GM18499 (cell line): ENCODE data around the gene SMOC1.

ENCODE experiments used
- ATAC-seq: cut with Tn5 transposase; IDR thresholded peaks from one replicate; pipeline ENCODE4 v1.9.1; 2021; ENCODE audit warnings: moderate number of reproducible peaks; ENCODE audit not compliant: insufficient read depth, unreplicated experiment

Gene SMOC1

DNA sequence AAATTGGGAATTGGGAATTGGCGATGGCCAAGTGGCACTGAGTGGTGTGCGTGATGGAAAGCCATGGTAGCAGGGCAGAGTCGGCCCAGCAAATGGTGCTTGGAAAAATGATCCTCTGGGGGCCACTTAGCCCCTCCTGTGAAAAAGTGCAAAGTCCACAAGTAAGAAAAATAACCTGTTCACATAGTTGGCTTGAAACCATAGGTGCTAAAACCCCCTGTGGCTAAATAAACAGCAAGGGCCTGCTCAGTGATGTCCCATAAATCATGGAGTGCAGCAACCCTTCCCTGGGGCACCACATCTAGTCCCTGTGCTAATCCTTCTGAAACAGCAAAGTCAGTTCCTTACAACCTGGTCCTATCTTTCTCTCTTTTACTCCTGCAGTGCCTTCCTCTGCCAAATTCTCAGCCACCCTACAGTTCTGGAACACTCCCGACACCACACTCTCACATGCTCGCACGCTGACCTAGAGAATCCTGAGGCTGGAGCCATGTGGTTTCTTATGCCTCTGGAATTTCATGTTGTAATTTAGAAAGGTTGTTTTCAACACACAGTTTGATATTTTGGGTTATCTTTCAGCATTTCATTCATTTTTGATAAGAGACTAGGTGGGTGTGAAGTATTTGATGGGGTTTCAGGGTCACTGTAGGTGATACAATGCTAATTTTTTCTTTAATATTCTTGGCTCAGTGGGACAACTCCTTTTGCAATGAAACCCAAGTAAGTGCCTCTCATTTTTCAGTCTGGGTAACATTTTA, 123.6 kb downstream of the SMOC1 start:
- ATAC-seq, result no peak

DNA sequence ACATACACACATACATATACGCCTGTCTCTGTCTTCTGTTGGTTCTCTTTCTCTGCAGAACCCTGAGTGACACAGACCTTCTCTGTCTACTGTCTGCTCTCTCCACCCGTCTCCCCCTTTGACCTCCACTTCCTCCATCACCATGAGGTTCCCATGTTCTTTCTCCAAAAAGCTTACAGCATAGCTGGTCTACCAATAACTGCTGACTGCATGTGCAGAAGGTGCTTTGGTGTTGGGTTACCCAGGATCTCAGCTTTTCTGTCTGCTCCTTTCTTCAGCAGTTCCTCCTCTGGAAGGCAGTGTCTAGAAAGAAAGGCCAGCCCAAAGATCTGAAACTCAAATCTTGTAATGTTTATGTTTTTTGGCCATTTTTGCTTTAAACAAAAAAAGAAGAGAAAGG, 125.6 kb downstream of the SMOC1 start:
- no peak for ATAC-seq

DNA sequence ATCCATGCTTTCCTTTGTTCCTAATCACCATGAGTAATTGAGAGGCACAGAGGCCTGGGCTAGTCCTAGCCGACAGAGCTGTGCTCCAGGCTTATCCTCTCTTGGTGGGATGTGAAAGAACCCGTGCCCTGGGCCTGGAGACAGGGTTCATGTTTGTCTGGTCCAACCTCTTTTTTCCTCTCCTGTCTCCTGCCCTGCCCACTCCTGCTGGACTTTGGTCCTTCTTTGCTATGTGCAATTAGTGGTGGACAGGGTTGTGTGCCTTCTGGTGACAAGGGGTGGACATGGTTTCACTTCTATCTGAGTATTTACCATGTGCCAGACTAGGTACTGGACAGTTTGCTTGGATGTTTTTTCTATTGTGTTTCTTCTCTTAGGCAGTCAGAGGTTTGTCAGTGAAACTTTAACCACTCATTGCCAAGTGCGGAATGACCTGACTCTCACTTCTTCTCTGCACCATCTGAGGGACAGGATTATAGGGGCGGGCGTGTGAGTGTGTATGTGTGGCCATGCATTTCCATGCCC, 126.1 kb downstream of the SMOC1 start:
- ATAC-seq, result no peak

DNA sequence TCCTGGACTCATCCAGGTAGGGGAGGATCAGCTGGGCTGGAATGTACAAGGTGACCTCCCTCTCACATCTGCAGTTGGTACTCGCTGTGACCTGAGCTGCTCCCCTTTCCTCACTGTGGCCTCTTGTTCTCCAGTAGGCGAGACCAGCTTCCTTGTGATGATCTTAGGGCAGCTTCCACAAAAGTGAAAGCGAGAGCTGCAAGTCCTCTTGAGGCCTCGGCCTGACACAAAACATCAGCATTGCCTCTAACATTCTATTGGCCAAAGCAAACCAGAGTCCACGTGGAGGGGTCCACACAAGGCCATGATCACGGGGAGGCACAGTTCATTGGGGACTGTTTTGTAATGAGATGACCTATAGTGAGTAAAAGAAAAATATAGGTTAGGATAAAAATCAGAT, 127.5 kb downstream of the SMOC1 start:
- no peak for ATAC-seq

DNA sequence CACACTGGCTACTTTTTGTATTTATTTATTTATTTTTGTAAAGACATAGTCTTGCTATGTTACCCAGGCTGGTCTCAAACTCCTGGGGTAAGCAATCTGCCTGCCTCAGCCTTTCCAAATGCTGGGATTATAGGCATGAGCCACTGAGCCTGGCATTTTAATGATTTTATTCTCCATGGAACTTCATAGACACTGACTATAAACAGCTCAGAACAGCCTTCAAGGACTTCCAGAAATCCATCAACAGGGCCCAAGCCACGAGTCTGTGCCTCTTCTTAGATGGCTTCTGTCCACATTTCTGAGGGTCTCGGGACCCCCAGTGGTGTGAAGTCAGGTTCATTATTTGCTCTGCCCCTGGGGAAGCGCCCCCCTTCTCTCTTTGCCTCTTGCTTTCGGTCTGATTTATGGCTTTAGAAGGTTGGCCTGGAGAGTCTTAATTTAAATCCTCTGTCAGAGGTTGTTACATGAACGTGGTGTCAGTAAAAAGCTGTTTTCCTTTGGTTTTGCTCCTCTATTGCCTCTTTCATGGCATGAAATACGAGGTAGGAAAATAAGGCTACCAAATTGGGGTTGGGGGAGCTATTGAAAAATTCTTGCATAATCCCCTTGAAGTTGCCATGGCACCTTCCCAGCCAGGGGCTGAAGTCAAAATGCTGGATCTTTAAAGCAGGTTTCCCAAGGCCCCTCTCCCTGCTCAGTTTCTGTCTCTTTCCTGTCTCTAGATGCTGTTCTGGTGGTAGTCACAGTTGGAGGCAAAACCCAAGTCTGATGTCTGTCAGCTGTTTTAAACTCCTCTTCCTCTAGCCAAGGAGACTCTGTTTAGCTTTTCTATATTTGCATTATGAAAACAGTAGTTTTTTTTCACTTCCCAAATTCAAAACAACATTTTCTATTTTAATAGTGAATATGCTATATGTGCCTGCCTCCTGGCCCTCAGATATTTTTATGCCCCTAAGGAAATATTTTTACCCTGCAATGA, 129.4 kb downstream of the SMOC1 start:
- ATAC-seq, result no peak

DNA sequence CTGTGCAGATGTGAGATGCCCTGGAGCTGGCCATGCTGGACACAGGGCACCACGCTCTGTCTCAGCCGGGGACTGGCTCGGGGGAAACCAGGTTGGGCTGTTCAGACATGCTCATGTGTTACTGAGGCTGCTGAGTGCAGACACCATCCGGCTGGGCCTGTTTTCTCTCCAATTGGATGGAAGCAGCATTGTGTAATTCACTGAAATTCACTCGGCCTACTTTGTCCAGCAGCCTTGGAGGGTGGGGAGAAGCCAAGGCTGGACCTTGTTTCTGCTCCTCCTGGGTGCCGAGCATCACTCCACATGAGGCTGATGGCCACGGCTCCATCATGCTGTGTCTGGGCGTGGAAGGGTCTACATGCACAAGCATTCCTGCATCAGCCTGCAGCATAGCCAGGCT, 130.7 kb downstream of the SMOC1 start:
- no peak for ATAC-seq

DNA sequence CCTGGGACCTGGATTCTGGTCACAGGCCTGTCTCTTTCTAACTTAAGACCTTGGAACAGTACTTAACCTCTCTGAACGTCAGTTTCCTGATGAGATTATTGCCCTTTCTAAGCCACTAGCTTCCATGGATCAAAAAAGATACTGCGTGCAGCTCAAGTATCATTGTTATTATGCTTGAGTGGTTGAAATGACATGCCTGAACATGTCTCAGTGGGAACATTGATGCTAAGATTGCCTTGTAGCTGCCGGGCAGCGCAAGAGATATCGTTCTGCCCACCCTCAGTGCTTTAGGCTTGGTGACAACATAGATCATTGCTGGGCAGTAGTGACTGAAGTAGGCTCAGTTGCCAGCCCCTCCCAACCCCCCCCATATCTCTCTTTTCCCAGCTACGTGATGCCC, 131.9 kb downstream of the SMOC1 start:
- ATAC-seq, result no peak

DNA sequence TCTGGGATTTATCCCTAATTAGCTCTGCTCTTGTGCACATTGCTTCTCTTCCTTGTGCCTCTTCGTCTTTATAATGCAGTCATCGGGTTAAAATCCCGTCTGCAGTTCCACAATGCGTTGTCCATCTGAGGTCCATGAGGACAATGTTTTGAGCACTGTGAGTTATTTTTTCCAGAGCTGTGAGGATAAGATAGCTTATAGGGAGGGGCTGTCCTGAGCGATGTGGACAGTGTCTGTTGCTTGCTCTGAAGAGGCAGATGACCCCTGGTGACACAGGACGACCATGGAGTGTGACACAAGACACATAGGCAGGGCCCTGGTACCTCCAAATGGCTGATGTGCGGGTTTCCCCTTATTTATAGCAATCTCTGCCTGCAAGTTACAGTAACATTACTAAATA, 132.5 kb downstream of the SMOC1 start:
- no peak for ATAC-seq

DNA sequence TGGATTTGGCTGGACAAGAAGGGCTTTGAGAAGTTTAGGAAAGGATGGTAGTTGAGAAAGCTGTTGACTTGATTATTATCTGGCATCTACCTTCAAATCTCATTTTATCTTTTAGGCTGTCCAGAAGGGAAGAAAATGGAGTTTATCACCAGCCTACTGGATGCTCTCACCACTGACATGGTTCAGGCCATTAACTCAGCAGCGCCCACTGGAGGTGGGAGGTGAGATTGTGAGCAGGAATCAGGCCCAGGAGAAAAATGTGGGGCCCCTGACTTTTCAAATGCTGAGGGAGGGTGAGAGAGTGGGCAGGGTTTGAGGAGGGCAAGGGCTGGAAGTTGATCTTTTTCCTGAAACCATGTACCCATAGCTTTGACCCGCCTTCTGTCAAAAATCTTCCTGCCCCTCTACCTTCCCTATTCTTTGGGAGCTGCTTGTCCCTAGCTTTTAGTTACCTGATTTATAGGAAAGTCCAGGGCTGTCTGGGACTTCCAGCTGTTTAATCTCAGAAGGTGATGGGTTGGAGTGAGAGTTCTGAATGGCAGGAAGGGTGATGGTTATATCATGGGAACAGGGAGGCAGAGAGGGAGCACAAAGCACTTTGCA, 134.2 kb downstream of the SMOC1 start:
- no peak for ATAC-seq

DNA sequence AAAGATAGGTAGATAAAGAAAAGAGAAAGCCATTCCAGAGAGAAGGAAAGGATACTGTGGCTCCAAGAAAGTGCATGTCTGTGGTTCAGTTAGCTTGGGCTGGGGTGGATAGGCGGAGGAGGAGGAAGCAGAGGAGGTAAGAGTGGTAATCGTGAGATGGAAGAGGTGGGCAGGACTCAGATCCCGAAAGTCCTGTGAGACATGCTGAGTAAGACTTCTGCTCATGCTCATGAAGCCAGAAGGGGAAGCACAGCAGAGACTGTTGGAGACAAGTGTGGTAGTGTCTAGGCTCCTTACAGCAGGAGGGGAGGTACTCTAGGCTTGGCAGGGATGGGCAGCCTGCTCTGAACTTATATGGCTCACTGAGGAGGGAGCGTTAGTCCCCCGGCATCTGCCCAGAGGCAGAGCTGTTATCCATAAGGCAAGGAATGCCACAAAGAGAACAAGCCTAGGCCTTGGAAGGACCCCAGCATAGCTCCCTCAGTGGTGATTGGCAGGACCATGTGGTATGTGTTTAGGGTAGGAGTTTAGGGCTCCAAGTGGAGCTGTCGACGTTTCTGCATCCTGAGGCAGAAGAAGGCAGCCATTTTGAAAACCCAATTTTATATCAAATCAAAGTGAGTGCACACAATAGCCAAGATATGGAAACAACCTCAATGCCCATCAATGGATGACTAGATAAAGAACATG, 135.3 kb downstream of the SMOC1 start:
- no peak for ATAC-seq

DNA sequence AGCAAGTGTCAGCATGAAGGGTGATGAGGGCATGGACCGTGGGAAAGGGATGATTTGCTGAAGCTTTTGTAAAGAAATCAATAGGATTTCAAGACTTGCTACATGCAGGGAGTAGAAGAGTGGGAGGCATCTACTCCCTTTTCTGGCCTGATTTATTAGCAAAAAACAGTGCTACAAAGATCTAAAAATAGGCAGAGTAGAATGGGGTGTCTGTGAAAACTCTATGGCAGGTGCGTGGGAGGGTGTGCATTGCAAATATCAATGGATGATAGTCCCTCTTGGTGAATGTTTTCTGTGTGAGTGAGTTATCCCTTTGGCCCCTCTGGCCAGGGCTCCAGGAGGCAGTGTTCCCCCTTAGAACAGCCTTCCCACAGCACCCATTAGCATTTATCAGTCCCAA, 139.0 kb downstream of the SMOC1 start:
- ATAC-seq, result no peak

DNA sequence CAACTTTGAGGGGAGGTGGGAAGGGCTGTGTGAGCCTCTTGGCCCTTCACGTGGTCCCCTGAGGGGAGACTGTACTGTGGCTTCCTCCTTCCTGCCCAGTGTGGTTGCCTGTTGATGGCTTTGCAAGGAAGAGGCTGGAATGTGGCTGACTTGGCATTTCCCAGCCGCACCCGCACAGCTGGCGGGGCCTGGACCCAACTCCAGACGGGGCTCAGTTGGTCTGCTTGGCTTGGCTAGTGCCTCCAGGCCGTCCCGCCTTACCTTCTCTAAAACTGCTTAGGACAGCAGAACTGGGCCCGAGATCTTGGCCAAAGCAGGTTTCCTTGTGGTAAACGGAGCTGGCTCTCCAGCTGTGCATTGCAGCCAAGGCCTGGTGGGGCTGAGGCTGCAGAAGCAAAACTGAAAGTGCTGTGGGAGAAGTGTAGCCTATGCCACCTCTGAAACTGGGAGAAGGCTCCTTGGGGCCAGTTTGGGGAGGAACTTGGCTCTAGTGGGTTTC, 139.5 kb downstream of the SMOC1 start:
- no peak for ATAC-seq

DNA sequence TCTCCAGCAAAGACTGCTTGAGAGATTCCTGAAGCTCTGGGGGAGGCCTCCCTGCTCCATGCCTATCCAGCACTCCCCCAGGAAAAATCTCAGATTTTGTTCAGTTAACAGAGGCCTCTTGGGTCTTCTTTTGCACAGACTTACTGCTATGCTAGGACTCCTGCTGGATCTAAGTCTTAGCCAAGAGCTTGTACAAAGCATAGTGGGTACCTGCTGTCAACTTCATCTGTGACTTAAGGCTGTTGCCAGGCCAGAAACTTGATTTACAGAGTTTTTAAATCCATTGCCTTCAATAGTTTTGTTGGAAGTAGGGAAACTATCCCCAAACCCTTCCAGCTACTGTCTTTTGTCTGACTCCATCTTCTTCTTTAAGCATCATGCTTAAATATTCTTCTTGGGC, 140.5 kb downstream of the SMOC1 start:
- no peak for ATAC-seq

DNA sequence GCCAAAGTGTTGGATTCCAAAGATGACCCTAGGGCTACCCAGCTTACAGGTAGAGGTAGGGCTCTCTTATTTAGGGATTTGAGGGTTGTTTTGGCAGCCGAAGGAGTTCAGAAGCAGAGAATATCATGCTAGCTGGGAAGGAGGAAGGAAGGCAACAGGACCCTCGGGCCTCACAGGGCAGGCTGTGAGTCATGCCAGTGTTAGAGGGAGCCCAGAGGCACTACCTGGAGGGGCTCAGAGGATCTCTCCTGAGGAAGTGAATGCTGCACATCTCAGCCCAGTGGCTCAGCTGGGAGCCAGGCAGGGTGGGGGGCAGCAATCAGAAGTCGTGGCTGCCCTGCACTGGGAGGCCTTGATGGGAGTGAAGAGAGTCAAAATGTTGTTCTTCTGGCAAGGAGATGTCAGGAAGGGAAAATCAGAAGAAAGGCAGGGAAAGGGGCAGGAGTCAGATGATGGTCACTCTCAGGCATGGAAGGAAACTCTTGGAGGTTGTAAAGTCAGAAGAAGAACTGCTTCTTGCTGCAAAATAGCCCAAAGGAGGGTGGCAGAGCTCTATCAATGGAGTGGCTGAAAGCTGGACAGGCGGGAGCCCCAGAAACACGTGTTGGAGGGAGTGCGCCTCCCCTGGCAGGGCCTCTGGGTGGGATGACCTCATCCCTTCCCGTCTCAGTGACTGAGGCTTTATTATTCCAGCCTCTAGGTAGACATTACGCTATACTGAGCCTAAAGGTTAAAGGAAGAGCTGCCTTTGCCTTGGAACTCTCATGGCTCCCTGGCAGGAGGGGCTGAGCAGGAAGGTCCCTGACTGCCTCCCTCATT, 141.3 kb downstream of the SMOC1 start:
- no peak for ATAC-seq

DNA sequence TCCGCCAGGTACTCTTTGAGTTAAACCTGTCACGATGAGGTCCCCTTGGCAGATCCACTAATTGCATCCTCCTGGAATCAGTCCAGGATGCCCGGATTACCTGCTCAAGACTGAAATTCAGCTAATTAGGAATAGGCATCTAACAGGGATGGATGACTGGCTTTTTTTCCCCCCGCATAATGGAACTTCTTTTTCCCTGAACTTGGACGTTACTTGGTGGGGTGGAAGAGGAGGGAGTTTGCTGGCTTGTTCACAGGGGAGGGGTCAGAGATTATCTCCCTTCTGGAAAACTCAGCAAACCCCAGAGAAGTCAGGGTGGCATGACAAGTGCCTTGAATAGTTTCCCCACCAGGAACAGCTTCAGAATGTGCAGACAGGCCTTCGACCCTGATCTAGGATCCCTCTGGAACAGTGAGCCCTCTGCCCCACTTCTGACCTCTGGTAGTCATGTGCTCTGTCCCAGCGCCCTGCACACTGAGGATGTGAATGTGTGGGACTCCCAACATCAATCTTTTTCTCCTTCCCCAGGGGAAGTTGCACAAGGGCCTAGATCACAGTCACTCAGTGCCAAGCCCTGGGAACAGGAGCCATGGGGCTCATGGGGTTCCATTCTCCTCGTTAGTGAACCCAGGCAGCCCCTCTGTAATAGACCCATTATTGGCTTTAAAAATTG, 142.5 kb downstream of the SMOC1 start:
- ATAC-seq, result no peak

DNA sequence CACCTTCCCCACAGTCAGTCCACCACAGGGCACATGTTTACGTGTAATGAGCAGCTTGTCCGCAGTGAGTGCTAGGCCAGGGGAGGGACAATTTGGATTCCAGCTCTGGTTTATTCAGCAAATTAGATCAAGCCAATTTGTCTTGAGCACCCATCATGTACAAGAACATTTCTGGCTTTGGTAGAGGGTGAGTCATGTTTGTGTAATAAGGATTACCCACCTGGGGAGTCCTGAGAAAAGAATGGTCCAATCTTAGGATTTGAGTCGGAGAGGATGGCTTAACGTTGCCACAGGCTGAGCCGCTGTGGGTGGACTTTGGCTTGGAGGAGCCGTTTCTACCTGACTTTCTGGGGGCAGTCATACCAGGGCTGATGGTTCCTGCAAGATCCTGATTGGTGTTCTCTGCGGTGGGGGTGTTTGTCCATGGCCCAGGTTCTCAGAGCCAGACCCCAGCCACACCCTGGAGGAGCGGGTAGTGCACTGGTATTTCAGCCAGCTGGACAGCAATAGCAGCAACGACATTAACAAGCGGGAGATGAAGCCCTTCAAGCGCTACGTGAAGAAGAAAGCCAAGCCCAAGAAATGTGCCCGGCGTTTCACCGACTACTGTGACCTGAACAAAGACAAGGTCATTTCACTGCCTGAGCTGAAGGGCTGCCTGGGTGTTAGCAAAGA, 143.7 kb downstream of the SMOC1 start:
- ATAC-seq, result no peak

DNA sequence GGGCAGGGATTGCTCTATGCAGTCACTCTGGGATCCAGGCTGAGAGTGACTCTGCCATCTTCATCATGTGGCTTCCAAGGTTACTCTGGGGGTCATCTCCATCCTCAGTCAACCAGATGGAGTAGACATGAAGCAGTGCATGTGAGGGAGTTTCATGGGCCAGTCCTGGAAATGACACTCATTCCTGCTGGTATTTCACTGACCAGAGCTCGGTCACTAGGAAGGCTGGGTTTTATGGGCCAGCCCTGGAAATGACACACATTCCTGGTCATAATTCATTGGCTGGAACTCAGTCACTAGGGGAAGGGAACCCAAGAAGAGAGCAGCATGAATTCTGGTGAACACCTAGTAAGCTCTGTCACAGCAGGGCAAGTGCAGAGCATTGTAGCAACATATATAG, 144.7 kb downstream of the SMOC1 start:
- ATAC-seq, result no peak

DNA sequence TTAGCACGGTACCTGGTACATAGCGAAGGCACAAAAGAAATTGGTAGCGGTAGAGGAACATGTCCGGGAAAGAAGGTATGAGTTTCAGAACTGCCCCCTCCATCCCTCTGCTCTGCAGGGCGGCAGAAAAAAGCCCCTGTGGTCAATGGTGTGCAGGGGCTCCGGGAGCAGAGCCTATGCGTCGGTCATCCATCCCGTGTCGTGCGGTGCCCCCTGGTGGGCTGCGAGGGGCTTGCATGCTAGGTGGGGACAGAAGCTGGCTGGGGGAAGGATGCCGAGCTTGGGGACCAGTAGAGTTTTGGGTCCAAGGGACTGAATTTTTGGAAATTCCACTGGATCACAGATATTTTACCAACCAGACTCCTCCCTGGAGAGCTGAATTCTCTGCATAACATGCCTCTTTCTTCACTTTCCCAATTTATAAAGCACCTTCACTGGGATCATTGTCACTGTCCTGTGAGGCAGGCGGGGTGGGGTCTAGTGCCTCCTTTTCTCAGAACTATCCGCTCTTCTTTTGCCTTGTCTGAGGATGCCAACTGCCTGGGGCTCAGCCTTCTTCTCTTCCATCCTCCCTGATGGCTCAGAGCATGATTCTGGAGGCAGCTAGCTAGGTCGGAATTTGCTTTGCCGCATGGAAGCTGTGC, 148.7 kb downstream of the SMOC1 start:
- no peak for ATAC-seq
